ENCODE data around the gene NR1D1.

DNA sequence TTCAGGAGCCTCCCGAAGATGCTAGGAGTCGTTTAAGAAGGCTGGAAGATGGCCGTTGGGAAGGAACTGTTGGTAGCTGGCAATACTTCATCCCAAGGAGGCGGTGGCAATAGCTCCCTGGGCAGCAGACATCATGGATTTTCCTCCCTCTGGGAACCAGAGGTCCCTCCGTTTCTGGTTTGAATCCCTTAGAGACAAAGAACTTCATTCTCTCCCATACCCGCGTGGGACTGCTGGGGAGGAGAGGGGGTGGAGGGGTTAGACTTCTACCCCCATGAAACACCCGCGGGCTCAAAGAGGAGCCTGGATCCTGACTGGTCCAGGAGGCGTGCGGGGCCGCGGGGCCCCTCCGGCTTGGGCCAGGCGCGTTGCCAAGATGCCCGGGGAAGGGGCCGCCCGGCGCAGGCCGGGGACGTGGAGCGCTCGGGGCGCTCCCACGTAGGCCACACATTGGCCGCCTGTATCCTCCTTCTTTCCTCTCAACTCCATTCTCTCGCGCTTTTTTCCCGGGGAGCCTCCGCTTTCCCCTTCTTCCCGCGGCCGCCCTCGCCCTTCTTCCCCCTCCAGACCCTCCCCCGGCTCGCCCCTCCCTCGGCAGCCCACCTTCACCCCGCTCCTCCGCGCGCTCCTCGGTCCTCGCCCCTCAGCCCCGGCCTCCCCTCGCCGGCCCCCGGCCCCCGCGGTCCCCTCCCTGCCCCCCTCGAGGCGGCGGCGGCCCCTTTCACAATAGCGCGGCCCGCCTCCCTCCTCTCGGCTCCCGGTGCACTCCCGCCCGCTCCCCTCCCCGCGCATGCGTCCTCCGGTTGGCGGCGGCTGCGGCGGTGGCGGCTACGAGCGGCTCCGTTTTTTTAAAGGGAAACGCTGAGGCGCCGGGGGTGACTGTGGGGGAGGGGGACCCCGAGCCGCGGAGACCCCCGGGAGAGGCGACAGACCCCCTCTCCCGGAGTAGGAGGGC, 21.1 kb upstream of the NR1D1 start, which contains the start of gene MSL1:
- TF ChIP-seq, protein P1, sequence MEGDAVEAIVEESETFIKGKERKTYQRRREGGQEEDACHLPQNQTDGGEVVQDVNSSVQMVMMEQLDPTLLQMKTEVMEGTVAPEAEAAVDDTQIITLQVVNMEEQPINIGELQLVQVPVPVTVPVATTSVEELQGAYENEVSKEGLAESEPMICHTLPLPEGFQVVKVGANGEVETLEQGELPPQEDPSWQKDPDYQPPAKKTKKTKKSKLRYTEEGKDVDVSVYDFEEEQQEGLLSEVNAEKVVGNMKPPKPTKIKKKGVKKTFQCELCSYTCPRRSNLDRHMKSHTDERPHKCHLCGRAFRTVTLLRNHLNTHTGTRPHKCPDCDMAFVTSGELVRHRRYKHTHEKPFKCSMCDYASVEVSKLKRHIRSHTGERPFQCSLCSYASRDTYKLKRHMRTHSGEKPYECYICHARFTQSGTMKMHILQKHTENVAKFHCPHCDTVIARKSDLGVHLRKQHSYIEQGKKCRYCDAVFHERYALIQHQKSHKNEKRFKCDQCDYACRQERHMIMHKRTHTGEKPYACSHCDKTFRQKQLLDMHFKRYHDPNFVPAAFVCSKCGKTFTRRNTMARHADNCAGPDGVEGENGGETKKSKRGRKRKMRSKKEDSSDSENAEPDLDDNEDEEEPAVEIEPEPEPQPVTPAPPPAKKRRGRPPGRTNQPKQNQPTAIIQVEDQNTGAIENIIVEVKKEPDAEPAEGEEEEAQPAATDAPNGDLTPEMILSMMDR (IDR thresholded peaks at IDR 0.05 in 8 of 11, conservative IDR thresholded peaks at IDR 0.05 in 3 of 11), result no peak
- TF ChIP-seq POLR2A (IDR thresholded peaks at IDR 0.05) (peak in 1 of 3 donors; percentile 13), POLR2AphosphoS5 (IDR thresholded peaks at IDR 0.05) (peak; percentile 92 to 93 (median 92))
